GM12874 (cell line): ENCODE results near the gene PITPNB.

Source experiments
- TF ChIP-seq, protein P1 (sequence below): IDR thresholded peaks from 2 replicates; pipeline ENCODE4 v1.5.1; 2011; ENCODE audit warnings: low read depth, mild to moderate bottlenecking, control low read depth, low read length, moderate library complexity; ENCODE audit not compliant: insufficient read depth

Gene PITPNB

DNA sequence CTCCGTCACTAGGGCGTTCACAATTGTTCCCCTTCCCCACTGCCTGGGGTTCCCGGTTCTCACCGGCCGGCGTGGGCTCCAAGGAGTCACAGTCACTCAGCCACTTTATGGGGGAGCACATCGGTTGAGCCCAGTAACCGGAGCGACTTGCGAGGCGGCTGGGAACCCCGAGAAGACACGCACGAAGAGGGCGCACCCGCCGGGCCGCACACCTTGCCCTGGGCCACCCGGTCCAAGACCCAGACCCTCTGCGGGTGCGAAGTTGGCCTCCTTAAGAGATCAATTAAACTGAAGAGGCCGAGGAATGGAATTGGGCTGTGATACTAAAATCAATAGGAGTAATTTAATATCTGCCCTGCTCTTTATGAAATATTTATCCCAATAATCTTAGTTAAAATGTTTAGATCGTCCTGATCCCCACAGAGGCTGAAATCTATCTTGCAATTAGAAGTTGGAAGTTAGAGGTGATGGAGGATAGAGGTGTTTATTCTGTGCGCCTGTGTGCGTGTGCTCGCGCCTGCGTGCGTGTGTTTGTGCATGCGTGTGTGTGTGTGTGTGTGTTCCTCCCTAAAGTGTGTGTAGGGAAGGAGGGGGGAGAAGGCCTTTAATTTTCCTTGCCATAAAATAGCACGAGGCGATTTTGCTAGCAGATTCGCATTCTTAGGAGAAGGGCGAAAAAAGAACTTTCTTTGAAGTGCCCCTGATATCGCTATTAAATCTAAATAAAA lies 116.5 kb downstream of the PITPNB start:
- TF ChIP-seq, protein P1, sequence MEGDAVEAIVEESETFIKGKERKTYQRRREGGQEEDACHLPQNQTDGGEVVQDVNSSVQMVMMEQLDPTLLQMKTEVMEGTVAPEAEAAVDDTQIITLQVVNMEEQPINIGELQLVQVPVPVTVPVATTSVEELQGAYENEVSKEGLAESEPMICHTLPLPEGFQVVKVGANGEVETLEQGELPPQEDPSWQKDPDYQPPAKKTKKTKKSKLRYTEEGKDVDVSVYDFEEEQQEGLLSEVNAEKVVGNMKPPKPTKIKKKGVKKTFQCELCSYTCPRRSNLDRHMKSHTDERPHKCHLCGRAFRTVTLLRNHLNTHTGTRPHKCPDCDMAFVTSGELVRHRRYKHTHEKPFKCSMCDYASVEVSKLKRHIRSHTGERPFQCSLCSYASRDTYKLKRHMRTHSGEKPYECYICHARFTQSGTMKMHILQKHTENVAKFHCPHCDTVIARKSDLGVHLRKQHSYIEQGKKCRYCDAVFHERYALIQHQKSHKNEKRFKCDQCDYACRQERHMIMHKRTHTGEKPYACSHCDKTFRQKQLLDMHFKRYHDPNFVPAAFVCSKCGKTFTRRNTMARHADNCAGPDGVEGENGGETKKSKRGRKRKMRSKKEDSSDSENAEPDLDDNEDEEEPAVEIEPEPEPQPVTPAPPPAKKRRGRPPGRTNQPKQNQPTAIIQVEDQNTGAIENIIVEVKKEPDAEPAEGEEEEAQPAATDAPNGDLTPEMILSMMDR: no peak
